IMR-90 (cell line): ENCODE data around the gene B3GNT9. TPM values are rescaled to one million over a fixed set of nuclear protein-coding genes. Genes with fewer than 3 reads are reported as not detected.

ENCODE experiments used
- ATAC-seq: fragments of 200-7000 bp; cut with Tn5 transposase; 2 replicates; pipeline ENCODE4 v1.9.1; 2020; ENCODE audit warnings: low read depth, mild to moderate bottlenecking, moderate library complexity
- BruUV-seq: library from RNA; stranded (reverse); fragments of 400-500 nt; replicated peaks from 2 replicates; lab custom pipeline; 2021; lab: Mats Ljungman, UMichigan
- CTCF ChIA-PET: fragments of 300-600 bp; formaldehyde crosslinking; extraction: SDS; loops from one replicate; lab custom pipeline; 2021; ENCODE audit warnings: antibody characterized with exemption; lab: Yijun Ruan, JAX
- POLR2A ChIA-PET: fragments of 300-600 bp; sonication (Branson Sonifier 250); formaldehyde crosslinking; loops from one replicate; lab custom pipeline; 2022; ENCODE audit warnings: antibody characterized with exemption; ENCODE audit not compliant: unreplicated experiment; lab: Charles Lee
- DNase-seq: peaks from one replicate; pipeline ENCODE4 v3.0.0; 2013
- H2AFZ ChIP-seq: replicated peaks from 2 replicates; pipeline ENCODE3; 2013; ENCODE audit warnings: low read length, mild to moderate bottlenecking; ENCODE audit not compliant: poor library complexity
- H2AK5ac ChIP-seq: 2 replicates; pipeline ENCODE4 v1.6.1; 2013; ENCODE audit warnings: low read depth, low read length, inconsistent platforms
- H2AK9ac ChIP-seq: replicated peaks from 2 replicates; pipeline ENCODE3; 2013; ENCODE audit warnings: mild to moderate bottlenecking, low read depth, low read length, moderate library complexity; ENCODE audit not compliant: poor library complexity
- H2BK120ac ChIP-seq: 2 replicates; pipeline ENCODE4 v1.6.1; 2013; ENCODE audit warnings: low read depth, low read length, inconsistent platforms
- H2BK15ac ChIP-seq: 3 replicates; pipeline ENCODE4 v1.6.1; 2013; ENCODE audit warnings: low read depth, low read length, inconsistent platforms
- H2BK20ac ChIP-seq: 2 replicates; pipeline ENCODE4 v1.6.1; 2013; ENCODE audit warnings: low read depth, mild to moderate bottlenecking, inconsistent platforms, low read length, moderate library complexity
- H2BK5ac ChIP-seq: 2 replicates; pipeline ENCODE4 v1.6.1; 2013; ENCODE audit warnings: mild to moderate bottlenecking, low read depth, low read length, inconsistent platforms; ENCODE audit not compliant: poor library complexity, severe bottlenecking
- H3K14ac ChIP-seq: replicated peaks from 2 replicates; pipeline ENCODE4 v1.6.1; 2013; ENCODE audit warnings: low read depth, low read length, inconsistent platforms
- H3K18ac ChIP-seq: 2 replicates; pipeline ENCODE4 v1.6.1; 2013; ENCODE audit warnings: low read depth, low read length, control low read depth
- H3K23ac ChIP-seq: 2 replicates; pipeline ENCODE4 v1.6.1; 2013; ENCODE audit warnings: low read depth, low read length, inconsistent platforms
- H3K27ac ChIP-seq: 2 replicates; pipeline ENCODE4 v1.5.1; 2013; ENCODE audit warnings: mild to moderate bottlenecking, control low read depth, low read length; ENCODE audit not compliant: insufficient read depth
- H3K27me3 ChIP-seq: 2 replicates; pipeline ENCODE4 v1.6.1; 2013; ENCODE audit warnings: low read length; ENCODE audit not compliant: control insufficient read depth, insufficient read depth
- H3K36me3 ChIP-seq: 2 replicates; pipeline ENCODE4 v1.6.1; 2013; ENCODE audit warnings: low read length, mixed read lengths; ENCODE audit not compliant: control insufficient read depth, insufficient read depth
- H3K4ac ChIP-seq: 2 replicates; pipeline ENCODE4 v1.6.1; 2013; ENCODE audit warnings: low read depth, low read length, inconsistent platforms
- H3K4me1 ChIP-seq: 2 replicates; pipeline ENCODE4 v1.6.1; 2013; ENCODE audit warnings: low read length, mixed read lengths; ENCODE audit not compliant: control insufficient read depth, insufficient read depth
- H3K4me2 ChIP-seq: 2 replicates; pipeline ENCODE4 v1.6.1; 2013; ENCODE audit warnings: low read depth, mild to moderate bottlenecking, control low read depth, low read length, moderate library complexity
- H3K4me3 ChIP-seq: 2 replicates; pipeline ENCODE4 v1.5.1; 2013; ENCODE audit warnings: low read depth, mild to moderate bottlenecking, control low read depth, low read length, moderate library complexity; ENCODE audit not compliant: insufficient read depth
- H3K56ac ChIP-seq: 2 replicates; pipeline ENCODE4 v1.6.1; 2013; ENCODE audit warnings: low read length, inconsistent platforms; ENCODE audit not compliant: insufficient read depth; ENCODE audit errors: extremely low read depth
- H3K79me1 ChIP-seq, 2 experiments: 2 replicates each; pipeline ENCODE4 v1.6.1; 2013; ENCODE audit warnings: low read length in 2 of 2, inconsistent platforms in 1 of 2, low read depth in 1 of 2
- H3K9ac ChIP-seq: 2 replicates; pipeline ENCODE4 v1.6.1; 2013; ENCODE audit warnings: low read depth, low read length, control low read depth
- H3K9me1 ChIP-seq: 2 replicates; pipeline ENCODE4 v1.6.1; 2013; ENCODE audit warnings: low read length, inconsistent platforms; ENCODE audit not compliant: insufficient read depth
- H3K9me3 ChIP-seq: 2 replicates; pipeline ENCODE4 v1.6.1; 2013; ENCODE audit warnings: low read length; ENCODE audit not compliant: control insufficient read depth, insufficient read depth
- H4K20me1 ChIP-seq: 2 replicates; pipeline ENCODE4 v1.6.1; 2013; ENCODE audit warnings: low read length, inconsistent platforms; ENCODE audit not compliant: insufficient read depth
- H4K5ac ChIP-seq: 2 replicates; pipeline ENCODE4 v1.6.1; 2013; ENCODE audit warnings: mild to moderate bottlenecking, low read depth, low read length, control low read depth
- H4K8ac ChIP-seq, 2 experiments: 2 replicates each; pipeline ENCODE4 v1.6.1; 2013; ENCODE audit warnings: low read depth in 2 of 2, low read length in 2 of 2, control low read depth in 1 of 2, inconsistent platforms in 1 of 2
- H4K91ac ChIP-seq: 2 replicates; pipeline ENCODE4 v1.6.1; 2013; ENCODE audit warnings: low read depth, low read length, inconsistent platforms; ENCODE audit not compliant: insufficient read depth
- BHLHE40 ChIP-seq: fragments of 150-350 bp; IDR thresholded peaks from 2 replicates; pipeline ENCODE4 v1.6.1; 2016; ENCODE audit warnings: mild to moderate bottlenecking, low read depth, low read length
- CTCF ChIP-seq: conservative IDR thresholded peaks from 2 replicates; pipeline ENCODE4 v1.5.1; 2012; ENCODE audit warnings: mild to moderate bottlenecking, low read depth, low read length, improper control_type of control experiment
- ELK1 ChIP-seq: fragments of 150-350 bp; IDR thresholded peaks from 2 replicates; pipeline ENCODE4 v1.6.1; 2016; ENCODE audit warnings: low read depth, mild to moderate bottlenecking, low read length, moderate library complexity, borderline replicate concordance
- FOS ChIP-seq: fragments of 150-350 bp; IDR thresholded peaks from 2 replicates; pipeline ENCODE4 v1.6.1; 2016; ENCODE audit warnings: low read depth, low read length
- MAZ ChIP-seq: IDR thresholded peaks from 2 replicates; pipeline ENCODE4 v1.6.1; 2012; ENCODE audit warnings: low read depth, mild to moderate bottlenecking, low read length, improper control_type of control experiment, moderate library complexity, borderline replicate concordance
- MXI1 ChIP-seq: IDR thresholded peaks from 2 replicates; pipeline ENCODE4 v1.6.1; 2012; ENCODE audit warnings: low read depth, mild to moderate bottlenecking, low read length, moderate library complexity, borderline replicate concordance
- NFE2L2 ChIP-seq: fragments of 150-350 bp; IDR thresholded peaks from 2 replicates; pipeline ENCODE4 v1.6.1; 2016; ENCODE audit warnings: low read depth, mild to moderate bottlenecking, low read length
- RCOR1 ChIP-seq: IDR thresholded peaks from 2 replicates; pipeline ENCODE4 v1.6.1; 2012; ENCODE audit warnings: mild to moderate bottlenecking, low read length, improper control_type of control experiment; ENCODE audit not compliant: insufficient replicate concordance
- WGBS, 2 experiments: methylation state at CpG; one replicate each; pipeline versions ENCODE4 v1.1.5 to v1.1.7; 2013; ENCODE audit warnings: missing lambda C conversion rate in 2 of 2; ENCODE audit not compliant: insufficient read length in 1 of 2; ENCODE audit errors: extremely low coverage in 2 of 2; 5-methylcytosine and 5-hydroxymethylcytosine counted together
- dilution Hi-C: fragments of 300-500 bp; cut with HindIII; formaldehyde crosslinking; loops from one replicate; pipeline ENCODE4 v1.14.3; 2018; ENCODE audit warnings: low sequenced_read_pairs; ENCODE audit not compliant: unreplicated experiment
- in situ Hi-C: fragments of 300-500 bp; cut with MboI; formaldehyde crosslinking; loops from 3 replicates; pipeline ENCODE4 v1.14.3; 2019; ENCODE audit warnings: low sequenced_read_pairs, inconsistent platforms, mixed read lengths
- intact Hi-C: fragments of 100-400 bp; cut with micrococcal nuclease; formaldehyde crosslinking; loops from 2 replicates; pipeline ENCODE4 v1.10.0; 2022
- polyA plus RNA-seq, 3 experiments: library from polyadenylated mRNA; depleted of rRNA; stranded (reverse); fragments of >200 nt; gene quantifications; 2 replicates each; pipeline ENCODE4 v1.2.3, GENCODE V29; 2012; ENCODE audit warnings: low replicate concordance in 1 of 3
- total RNA-seq: library from RNA; depleted of rRNA; stranded (reverse); fragments of >200 nt; gene quantifications from 2 replicates; pipeline ENCODE4 v1.2.3, GENCODE V29; 2012

B3GNT9 gene
- total and polyA plus RNA-seq, 2 of the 4 experiments (the other 2 are of a cell fraction) = 5.0 to 12.0 TPM

- TF ChIP-seq ELK1 = no peak
Measured at GRCh38 chr16:67115639-67116038, 35.2 kb downstream of the B3GNT9 start (continued).

- CTCF ChIA-PET = interaction anchor here (1.0 kb wide), 1 partner anchor 40 kb away, joined by 3 read pairs; no protein-coding TSS in a partner anchor
- dilution Hi-C loops = no loop called here
- in situ Hi-C loops = no loop called here
Measured at GRCh38 chr16:67114793-67115192, 36.0 kb downstream of the B3GNT9 start.

More at GRCh38 chr16:67114793-67115192, 36.0 kb downstream of the B3GNT9 start:
- Histone ChIP-seq H3K27me3 (no peaks in the 10 kb centered on the region), H3K56ac (no peak overlapping the region), H2AK9ac (no peak overlapping the region), H3K4me3 (no peak overlapping the region), H3K9me1 (peaks cover 17% of the 10 kb centered on the region), H4K91ac (no peak overlapping the region), H3K9ac (no peak overlapping the region), H2AFZ (no peak overlapping the region), H2BK15ac (no peak overlapping the region), H2BK120ac (0 out of 2 replicates have a peak overlapping the region, but pooled peaks have one; percentile 4), H4K8ac (no peak overlapping the region), H2BK20ac (0 out of 2 replicates have a peak overlapping the region, but pooled peaks have one; percentile 18), H3K14ac (no peak overlapping the region), H3K4ac (no peak overlapping the region; the same call in 1 of the 2 replicates), H3K27ac (no peak overlapping the region), H3K9me3 (no peaks in the 10 kb centered on the region), H4K20me1 (peaks cover 60% of the 10 kb centered on the region), H2BK5ac (peak overlapping the region; percentile 20), H3K4me1 (peaks cover 14% of the 10 kb centered on the region), H3K36me3 (no peaks in the 10 kb centered on the region; the same call in 1 of the 2 replicates), H3K79me1 (peaks cover 51 to 93% of the 10 kb centered on the region in 2 experiments), H4K5ac (no peak overlapping the region; the same call in 1 of the 2 replicates), H3K18ac (no peak overlapping the region; the same call in 1 of the 2 replicates), H2AK5ac (peak overlapping the region; percentile 33), H3K23ac (no peak overlapping the region), H3K4me2 (peak overlapping the region; percentile 57; the same call in 1 of the 2 replicates)
- no TSS peak for BruUV-seq
- intact Hi-C loops = no loop called here
- 100% methylated on average over 1 to 2 of the region's 2 CpGs for WGBS, 2 experiments
- ATAC-seq = peak; percentile 69; the same call in 1 of the 2 replicates
- peak; percentile 72 for DNase-seq
- TF ChIP-seq BHLHE40 = no peak
- TF ChIP-seq MAZ = no peak
- peak; percentile 36; the same call in 1 of the 2 replicates for TF ChIP-seq FOS
- no peak for TF ChIP-seq MXI1
- TF ChIP-seq NFE2L2 = no peak
- TF ChIP-seq ELK1 = no peak
- no peak for TF ChIP-seq RCOR1
- no peak for TF ChIP-seq CTCF
- POLR2A ChIA-PET = no interaction called here
